Measurements from ENCODE around the gene C1orf74.

The C1orf74 gene

GRCh38 chr1:209769171-209769904, 15.0 kb downstream of the C1orf74 start:
- DNase-seq, result peak; percentile 82

- no peak for DNase-seq
These were observed 16.0 kb downstream of the C1orf74 start for GRCh38 chr1:209768354-209768774.

- no peak for DNase-seq
These were observed 16.7 kb downstream of the C1orf74 start for GRCh38 chr1:209767706-209768105.

GRCh38 chr1:209767096-209767495, 17.3 kb downstream of the C1orf74 start:
- DNase-seq, result no peak

GRCh38 chr1:209766051-209766450, 18.3 kb downstream of the C1orf74 start:
- DNase-seq, result no peak

- DNase-seq, result no peak
These were observed 23.2 kb downstream of the C1orf74 start for GRCh38 chr1:209761011-209761635.

- no peak for DNase-seq
These were observed 24.5 kb downstream of the C1orf74 start for GRCh38 chr1:209759829-209760359.

GRCh38 chr1:209758400-209758799, 26.0 kb downstream of the C1orf74 start:
- no peak for DNase-seq

GRCh38 chr1:209756615-209757445, 27.5 kb downstream of the C1orf74 start:
- DNase-seq, result no peak

- no peak for DNase-seq
These were observed 28.3 kb downstream of the C1orf74 start, which contains the start of gene TRAF3IP3 for GRCh38 chr1:209755926-209756614. TRAF3IP3 (plus strand) TSS chr1:209756053; CDS start chr1:209760040, 3,987 bp downstream.

- no peak for DNase-seq
These were observed 29.1 kb downstream of the C1orf74 start for GRCh38 chr1:209755256-209755655.

- no peak for DNase-seq
These were observed 31.5 kb downstream of the C1orf74 start for GRCh38 chr1:209752890-209753289.

GRCh38 chr1:209751627-209752231, 32.6 kb downstream of the C1orf74 start:
- no peak for DNase-seq

GRCh38 chr1:209749670-209750323, 34.6 kb downstream of the C1orf74 start:
- DNase-seq, result no peak

GRCh38 chr1:209749205-209749604, 35.2 kb downstream of the C1orf74 start:
- no peak for DNase-seq

GRCh38 chr1:209748620-209749019, 35.7 kb downstream of the C1orf74 start:
- DNase-seq, result no peak

GRCh38 chr1:209747580-209748262, 36.6 kb downstream of the C1orf74 start:
- peak; percentile 78 for DNase-seq

- no peak for DNase-seq
These were observed 37.8 kb downstream of the C1orf74 start for GRCh38 chr1:209746451-209747165.

GRCh38 chr1:209743145-209743482, 41.2 kb downstream of the C1orf74 start:
- DNase-seq, result peak; percentile 60

- peak; percentile 23 for DNase-seq
These were observed 41.8 kb downstream of the C1orf74 start for GRCh38 chr1:209742409-209743144.
